H1 (cell line): ENCODE results near the gene C1QTNF1. TPM values are rescaled to one million over a fixed set of nuclear protein-coding genes. Genes with fewer than 3 reads are reported as not detected.

Source experiments
- CTCF ChIA-PET: fragments of 300-600 bp; sonication (Branson Sonifier 250); formaldehyde crosslinking; loops from one replicate; lab custom pipeline; 2021; ENCODE audit not compliant: partially characterized antibody; lab: Charles Lee
- POLR2A ChIA-PET: fragments of 300-600 bp; sonication (Branson Sonifier 250); formaldehyde crosslinking; loops from one replicate; lab custom pipeline; 2021; ENCODE audit warnings: inconsistent platforms; ENCODE audit not compliant: partially characterized antibody; lab: Charles Lee
- DNase-seq, 2 experiments: peaks; one replicate each; pipeline versions ENCODE4 v3.0.0 to v3.0.0-alpha.2; 2010 to 2022; ENCODE audit warnings: low spot score in 2 of 2, low read depth in 1 of 2, mixed read lengths in 1 of 2
- FAIRE-seq: peaks from 2 replicates; lab custom pipeline; 2011; peaks lifted over from hg19 to GRCh38; lab: Jason Lieb, UNC
- H2AFZ ChIP-seq: 2 replicates; pipeline ENCODE4 v1.8.1; 2012; ENCODE audit warnings: low read length, inconsistent platforms
- H2AK5ac ChIP-seq: 2 replicates; pipeline ENCODE4 v1.6.1; 2013; ENCODE audit warnings: low read depth, low read length
- H2BK120ac ChIP-seq: replicated peaks from 2 replicates; pipeline ENCODE3; 2013; ENCODE audit warnings: low read depth, low read length, inconsistent platforms
- H2BK12ac ChIP-seq: 2 replicates; pipeline ENCODE4 v1.6.1; 2013; ENCODE audit warnings: low read depth, low read length
- H2BK15ac ChIP-seq: 2 replicates; pipeline ENCODE4 v1.6.1; 2013; ENCODE audit warnings: low read length
- H2BK20ac ChIP-seq: 2 replicates; pipeline ENCODE4 v1.6.1; 2013; ENCODE audit warnings: low read length
- H2BK5ac ChIP-seq: 2 replicates; pipeline ENCODE4 v1.6.1; 2013; ENCODE audit warnings: low read depth, low read length
- H3K14ac ChIP-seq: 2 replicates; pipeline ENCODE4 v1.6.1; 2013; ENCODE audit warnings: inconsistent platforms; ENCODE audit not compliant: insufficient read length
- H3K18ac ChIP-seq: 2 replicates; pipeline ENCODE4 v1.6.1; 2013; ENCODE audit warnings: low read length; ENCODE audit errors: extremely low read depth
- H3K23ac ChIP-seq: 2 replicates; pipeline ENCODE4 v1.6.1; 2013; ENCODE audit warnings: inconsistent platforms; ENCODE audit not compliant: insufficient read length
- H3K23me2 ChIP-seq: 2 replicates; pipeline ENCODE4 v1.6.1; 2013; ENCODE audit warnings: low read depth, low read length
- H3K27ac ChIP-seq: 2 replicates; pipeline ENCODE4 v1.6.1; 2011; ENCODE audit warnings: low read depth, low read length, inconsistent platforms
- H3K27me3 ChIP-seq, 4 experiments: replicated peaks in 1 of 4; 1 replicate in 1 of 4; 2 replicates in 3 of 4; pipeline versions ENCODE4 v1.6.1 to v1.8.1; 2011 to 2013; ENCODE audit warnings: low read length in 3 of 4, mild to moderate bottlenecking in 3 of 4, inconsistent platforms in 2 of 4, mixed read lengths in 2 of 4, moderate library complexity in 1 of 4; ENCODE audit not compliant: control insufficient read depth in 3 of 4, insufficient read depth in 3 of 4; ENCODE audit errors: extremely low read depth in 1 of 4
- H3K36me3 ChIP-seq, 4 experiments: 2 replicates each; pipeline versions ENCODE4 v1.6.1 to v1.8.1; 2011 to 2013; ENCODE audit warnings: mild to moderate bottlenecking in 4 of 4, low read length in 3 of 4, moderate library complexity in 2 of 4, control low read depth in 1 of 4, inconsistent platforms in 1 of 4; ENCODE audit not compliant: insufficient read depth in 4 of 4, control insufficient read depth in 2 of 4
- H3K4ac ChIP-seq: replicated peaks from 2 replicates; pipeline ENCODE3; 2013; ENCODE audit warnings: low read length, low read depth, mixed read lengths, inconsistent platforms; ENCODE audit not compliant: insufficient read length
- H3K4me1 ChIP-seq, 4 experiments: replicated peaks in 1 of 4; 1 replicate in 1 of 4; 2 replicates in 3 of 4; pipeline versions ENCODE4 v1.6.1 to v1.8.1; 2011 to 2013; ENCODE audit warnings: low read length in 3 of 4, inconsistent platforms in 2 of 4, mixed read lengths in 1 of 4; ENCODE audit not compliant: insufficient read depth in 4 of 4, control insufficient read depth in 3 of 4
- H3K4me2 ChIP-seq, 2 experiments: 2 replicates each; pipeline versions ENCODE4 v1.6.1 to v1.8.1; 2011 to 2013; ENCODE audit warnings: low read depth in 2 of 2, low read length in 2 of 2, control low read depth in 1 of 2, inconsistent platforms in 1 of 2, mild to moderate bottlenecking in 1 of 2; ENCODE audit not compliant: insufficient read depth in 1 of 2
- H3K4me3 ChIP-seq, 4 experiments: fragments of 200-600, 300-600 bp in 1 of 4; sonication (generic), shearing (Covaris generic), sonication (Bioruptor Twin) in 1 of 4; 2 replicates each; pipeline versions ENCODE4 v1.5.1 to v1.8.1; 2011 to 2016; ENCODE audit warnings: low read length in 4 of 4, low read depth in 3 of 4, control low read depth in 2 of 4, inconsistent platforms in 2 of 4, mild to moderate bottlenecking in 2 of 4, mixed read lengths in 1 of 4, moderate library complexity in 1 of 4; ENCODE audit not compliant: insufficient read depth in 2 of 4; ENCODE audit errors: extremely low read depth in 1 of 4
- H3K56ac ChIP-seq: replicated peaks from 2 replicates; pipeline ENCODE3; 2013; ENCODE audit warnings: low read depth, mild to moderate bottlenecking, mixed read lengths, low read length, inconsistent platforms; ENCODE audit not compliant: insufficient read length
- H3K79me1 ChIP-seq: 2 replicates; pipeline ENCODE4 v1.6.1; 2013; ENCODE audit warnings: low read depth, low read length, control low read depth
- H3K79me2 ChIP-seq, 2 experiments: 2 replicates each; pipeline versions ENCODE4 v1.6.1 to v1.8.1; 2012 to 2013; ENCODE audit warnings: low read length in 2 of 2, mild to moderate bottlenecking in 2 of 2, inconsistent platforms in 1 of 2; ENCODE audit not compliant: insufficient read depth in 2 of 2, control insufficient read depth in 1 of 2
- H3K9ac ChIP-seq, 4 experiments: replicated peaks in 1 of 4; 1 replicate in 1 of 4; 2 replicates in 3 of 4; pipeline versions ENCODE4 v1.6.1 to v1.8.1; 2011 to 2013; ENCODE audit warnings: low read depth in 3 of 4, low read length in 3 of 4, control low read depth in 2 of 4, mild to moderate bottlenecking in 2 of 4, moderate library complexity in 2 of 4, inconsistent platforms in 1 of 4; ENCODE audit errors: extremely low read depth in 1 of 4
- H3K9me3 ChIP-seq, 2 experiments: 2 replicates each; pipeline versions ENCODE4 v1.6.1 to v1.8.1; 2012 to 2013; ENCODE audit warnings: mild to moderate bottlenecking in 2 of 2, moderate library complexity in 2 of 2, control low read depth in 1 of 2, inconsistent platforms in 1 of 2, low read depth in 1 of 2, low read length in 1 of 2, mixed read lengths in 1 of 2; ENCODE audit not compliant: insufficient read depth in 2 of 2
- H4K20me1 ChIP-seq, 2 experiments: replicated peaks in 1 of 2; 2 replicates each; pipeline versions ENCODE3 to v1.8.1; 2011 to 2013; ENCODE audit warnings: inconsistent platforms in 2 of 2, low read length in 2 of 2, mild to moderate bottlenecking in 1 of 2; ENCODE audit not compliant: insufficient read depth in 2 of 2, control insufficient read depth in 1 of 2
- H4K5ac ChIP-seq: 2 replicates; pipeline ENCODE4 v1.6.1; 2013; ENCODE audit warnings: low read length, low read depth, mixed read lengths, inconsistent platforms; ENCODE audit not compliant: insufficient read length
- H4K8ac ChIP-seq: 2 replicates; pipeline ENCODE4 v1.8.0; 2013; ENCODE audit warnings: mild to moderate bottlenecking, moderate library complexity, low read length, inconsistent platforms; ENCODE audit not compliant: insufficient read depth; ENCODE audit errors: extremely low read depth
- H4K91ac ChIP-seq: replicated peaks from 2 replicates; pipeline ENCODE3; 2013; ENCODE audit warnings: low read length, mixed read lengths, inconsistent platforms; ENCODE audit not compliant: insufficient read length
- ASH2L ChIP-seq: fragments of 200-600, 300-600 bp; sonication (generic); IDR thresholded peaks from one replicate; pipeline ENCODE4 v1.7.1; 2017; ENCODE audit warnings: low read length
- CTBP2 ChIP-seq: IDR thresholded peaks from 2 replicates; pipeline ENCODE4 v1.7.0; 2011; ENCODE audit warnings: borderline replicate concordance, mild to moderate bottlenecking, moderate library complexity, mixed read lengths, low read length; ENCODE audit not compliant: insufficient read depth, insufficient read length
- KDM4A ChIP-seq: IDR thresholded peaks from one replicate; pipeline ENCODE4 v1.7.1; 2012; ENCODE audit warnings: low read depth, mild to moderate bottlenecking, moderate library complexity, low read length, inconsistent platforms; ENCODE audit not compliant: severe bottlenecking
- RAD21 ChIP-seq, 2 experiments: IDR thresholded peaks in 1 of 2; conservative IDR thresholded peaks in 1 of 2; 2 replicates each; pipeline ENCODE4 v1.6.1; 2011; ENCODE audit warnings: low read depth in 2 of 2, low read length in 2 of 2, improper control_type of control experiment in 1 of 2, inconsistent platforms in 1 of 2, mild to moderate bottlenecking in 1 of 2, moderate library complexity in 1 of 2
- RNF2 ChIP-seq: fragments of 200-900, 300-1000 bp; sonication (generic); IDR thresholded peaks from 2 replicates; pipeline ENCODE4 v1.7.1; 2016; ENCODE audit warnings: borderline replicate concordance, low read depth, mild to moderate bottlenecking, antibody characterized with exemption, low read length; ENCODE audit not compliant: poor library complexity, severe bottlenecking; ENCODE audit errors: missing control alignments
- SAP30 ChIP-seq: fragments of 300-600 bp; sonication (generic); IDR thresholded peaks from 2 replicates; pipeline ENCODE4 v1.7.1; 2012; ENCODE audit warnings: low read length, moderate library complexity, mild to moderate bottlenecking, inconsistent platforms; ENCODE audit not compliant: insufficient read depth, insufficient replicate concordance
- SIRT6 ChIP-seq: IDR thresholded peaks from one replicate; pipeline ENCODE4 v1.7.1; 2012; ENCODE audit warnings: low read length, inconsistent platforms
- SP4 ChIP-seq: IDR thresholded peaks from 2 replicates; pipeline ENCODE4 v1.6.1; 2012; ENCODE audit warnings: low read length, inconsistent platforms
- ZNF274 ChIP-seq: IDR thresholded peaks from 2 replicates; pipeline ENCODE4 v1.7.0; 2012; ENCODE audit warnings: low read length, borderline replicate concordance; ENCODE audit errors: extremely low read depth
- whole genome bisulfite sequencing, 2 experiments: shearing (Covaris generic) in 1 of 2; methylation state at CpG; one replicate each; pipeline versions ENCODE4 v1.1.6 to v1.1.7; 2013 to 2015; ENCODE audit warnings: low lambda C conversion rate in 2 of 2, mixed read lengths in 2 of 2, inconsistent platforms in 1 of 2, low coverage in 1 of 2, missing lambda C conversion rate in 1 of 2; ENCODE audit not compliant: insufficient replicate concordance in 2 of 2, insufficient coverage in 1 of 2, insufficient read length in 1 of 2; ENCODE audit errors: extremely low coverage in 1 of 2, missing lambda C conversion rate in 1 of 2; 5-methylcytosine and 5-hydroxymethylcytosine counted together
- polyA plus RNA-seq, 7 experiments: library from polyadenylated mRNA; depleted of rRNA in 3 of 7; stranded (reverse) in 5 of 7; unstranded in 2 of 7; fragments of >200 nt in 5 of 7; fragments of 200-250 nt in 2 of 7; gene quantifications; 1 replicate in 5 of 7; 2 replicates in 1 of 7; 4 replicates in 1 of 7; pipeline versions ENCODE4 v1.2.1 to v1.2.3, GENCODE V29; 2011 to 2013; ENCODE audit warnings: missing spikeins in 2 of 7, mixed read lengths in 2 of 7
- total RNA-seq: library from RNA; stranded (reverse); fragmentation: NEBNext Ultra II Directional; extraction: Animal tissue kit (Norgen Biotek cat#: 25700); gene quantifications from 2 replicates; pipeline ENCODE4 v1.2.1, GENCODE V29; 2021

C1QTNF1 gene
- total and polyA plus RNA-seq, 2 of the 8 experiments (the other 6 are each of a cell fraction or from before 2014, with no cell fraction given): 1.5 to 2.5 TPM

GRCh38 chr17:79085921-79086551 is 62.1 kb downstream of the C1QTNF1 start:
- 93% methylated on average over 24 of the region's 28 CpGs; no CpG with 5 or more reads in 1 of the 2 experiments for WGBS, 2 experiments
- H4K91ac ChIP-seq: no peak overlapping the region

More at GRCh38 chr17:79085921-79086551, 62.1 kb downstream of the C1QTNF1 start:
- Histone ChIP-seq H3K9me3 (no peaks in the 10 kb centered on the region), H2BK120ac (no peak overlapping the region), H2AK5ac (no peak overlapping the region), H2BK5ac (no peak overlapping the region), H2AFZ (no peak overlapping the region), H3K14ac (no peak overlapping the region), H3K79me1 (no peaks in the 10 kb centered on the region), H4K20me1 (peaks cover 6 to 10% of the 10 kb centered on the region in 2 experiments), H3K36me3 (peaks cover 0 to 11% (median 0%) of the 10 kb centered on the region in 4 experiments; a peak in 3 of 8 replicates), H3K56ac (no peak overlapping the region), H3K4me1 (peaks cover 0 to 2% (median under 1%) of the 10 kb centered on the region in 4 experiments; a peak in 1 of 7 replicates), H3K4ac (no peak overlapping the region), H3K23ac (no peak overlapping the region), H4K8ac (no peak overlapping the region), H3K27ac (no peak overlapping the region), H3K4me3 (no peak overlapping the region), H2BK15ac (no peak overlapping the region), H3K79me2 (no peaks in the 10 kb centered on the region), H3K27me3 (no peaks in the 10 kb centered on the region), H3K18ac (no peak overlapping the region), H2BK12ac (no peak overlapping the region), H2BK20ac (no peak overlapping the region), H4K5ac (no peak overlapping the region), H3K4me2 (no peak overlapping the region), H3K9ac (no peak overlapping the region), H3K23me2 (no peaks in the 10 kb centered on the region)
- TF ChIP-seq SIRT6 (no peak), ASH2L (no peak), RNF2 (no peak), CTBP2 (no peak), SAP30 (no peak), KDM4A (no peak), RAD21 (IDR thresholded peaks at IDR 0.05 in 1 of 2, conservative IDR thresholded peaks at IDR 0.05 in 1 of 2; ENCODE audit: low read depth in 2 of 2, low read length in 2 of 2) (no peak), SP4 (no peak), ZNF274 (no peak)
- FAIRE-seq: no peak
- ChIA-PET POLR2A (interaction anchor here (0.8 kb wide), 1 partner anchor 82 kb away, joined by 3 read pairs; no protein-coding TSS in a partner anchor), CTCF (interaction anchor here (0.7 to 11.5 kb wide), 19 partner anchors 12 to 316 kb away, joined by 3 to 291 read pairs (median 8); no protein-coding TSS in a partner anchor)
- DNase-seq: no peak
